Pancreas (tissue), 10 donors: ENCODE measurements around the gene CDX1. TPM values are rescaled to one million over a fixed set of nuclear protein-coding genes. Genes with fewer than 3 reads are reported as not detected.

Experiments
- ATAC-seq, 4 donors: fragments of 200-7000 bp; cut with Tn5 transposase; one replicate each; pipeline versions ENCODE4 v1.8.0 to v1.9.1; 2020; ENCODE audit warnings: mild to moderate bottlenecking in 4 of 4, moderate library complexity in 4 of 4
- DNase-seq, 6 donors: peaks; one replicate each; pipeline ENCODE4 v3.0.0-alpha.2; 2020
- FAIRE-seq: peaks from 2 replicates; lab custom pipeline; 2012; peaks lifted over from hg19 to GRCh38; lab: Jason Lieb, UNC
- H3K27ac ChIP-seq, 4 donors: fragments of 200-600 bp; sonication (generic); 1 replicate in 3 of 4; 2 replicates in 1 of 4; pipeline versions ENCODE4 v1.5.0 to v1.8.0; 2020
- H3K27me3 ChIP-seq, 4 donors: fragments of 200-600 bp; one replicate each; pipeline ENCODE4 v1.8.0; 2021
- H3K36me3 ChIP-seq, 3 donors: fragments of 200-600 bp; sonication (generic) in 1 of 3; one replicate each; pipeline versions ENCODE4 v1.5.0 to v1.8.0; 2020 to 2021
- H3K4me1 ChIP-seq, 3 donors: fragments of 200-600 bp; one replicate each; pipeline ENCODE4 v1.8.0; 2021
- H3K4me3 ChIP-seq, 4 donors: fragments of 200-600 bp; sonication (generic) in 2 of 4; one replicate each; pipeline versions ENCODE4 v1.5.0 to v1.8.0; 2020 to 2021
- H3K9me3 ChIP-seq, 4 donors: fragments of 200-600 bp; one replicate each; pipeline ENCODE4 v1.8.0; 2021
- whole genome bisulfite sequencing, 2 donors: extraction: QIAGEN DNeasy Blood & Tissue Kit; methylation state at CpG; one replicate each; pipeline ENCODE4 v1.1.7; 2013; 5-methylcytosine and 5-hydroxymethylcytosine counted together
- intact Hi-C, 3 donors: fragments of 100-400 bp; cut with DNase I; formaldehyde crosslinking; loops; one replicate each; pipeline versions ENCODE4 v1.11.1 to v1.14.2; 2022
- polyA plus RNA-seq, 2 donors: library from polyadenylated mRNA; stranded (reverse); fragments of 200-250 nt; gene quantifications; one replicate each; pipeline ENCODE4 v1.2.3, GENCODE V29; 2013
- total RNA-seq, 6 donors: library from RNA; stranded (reverse); fragmentation: NEBNext Ultra II Directional in 4 of 6; extraction: Animal tissue kit (Norgen Biotek cat#: 25700) in 4 of 6; gene quantifications; one replicate each; pipeline versions ENCODE4 v1.2.1 to v1.2.4, GENCODE V29; 2021 to 2023
- TF ChIP-seq, protein P1 (sequence below), 4 donors: fragments of 200-600 bp; sonication (generic) in 3 of 4; IDR thresholded peaks; one replicate each; pipeline versions ENCODE4 v1.5.0 to v1.8.0; 2021; ENCODE audit warnings: antibody characterized with exemption in 4 of 4
- donor health status: healthy with polysubstance abuse.
- donor health status: DM: no; HTN: no; CAD: no; lungs with moderate emphysema.
- donor health status: DM: no; HTN: no; CAD: no.
- donor health status: control.
- donor health status: control.
- donor health status: Bipolar disorder and iron deficiency.
- donor health status: DM: yes; HTN: yes; CAD: no.
- donor health status: DM: no; HTN: no; CAD: no.
- donor health status: DM: no; HTN: no; CAD: no.
- donor health status: DM: yes; HTN: yes; CAD: no.

The CDX1 gene
- total RNA-seq (under 1 TPM in 2 of 6 donors, not detected in 4; 0.13 to 0.16 TPM), polyA plus RNA-seq (under 1 TPM in 1 of 2 donors, not detected in 1; 0.19 TPM)

DNA sequence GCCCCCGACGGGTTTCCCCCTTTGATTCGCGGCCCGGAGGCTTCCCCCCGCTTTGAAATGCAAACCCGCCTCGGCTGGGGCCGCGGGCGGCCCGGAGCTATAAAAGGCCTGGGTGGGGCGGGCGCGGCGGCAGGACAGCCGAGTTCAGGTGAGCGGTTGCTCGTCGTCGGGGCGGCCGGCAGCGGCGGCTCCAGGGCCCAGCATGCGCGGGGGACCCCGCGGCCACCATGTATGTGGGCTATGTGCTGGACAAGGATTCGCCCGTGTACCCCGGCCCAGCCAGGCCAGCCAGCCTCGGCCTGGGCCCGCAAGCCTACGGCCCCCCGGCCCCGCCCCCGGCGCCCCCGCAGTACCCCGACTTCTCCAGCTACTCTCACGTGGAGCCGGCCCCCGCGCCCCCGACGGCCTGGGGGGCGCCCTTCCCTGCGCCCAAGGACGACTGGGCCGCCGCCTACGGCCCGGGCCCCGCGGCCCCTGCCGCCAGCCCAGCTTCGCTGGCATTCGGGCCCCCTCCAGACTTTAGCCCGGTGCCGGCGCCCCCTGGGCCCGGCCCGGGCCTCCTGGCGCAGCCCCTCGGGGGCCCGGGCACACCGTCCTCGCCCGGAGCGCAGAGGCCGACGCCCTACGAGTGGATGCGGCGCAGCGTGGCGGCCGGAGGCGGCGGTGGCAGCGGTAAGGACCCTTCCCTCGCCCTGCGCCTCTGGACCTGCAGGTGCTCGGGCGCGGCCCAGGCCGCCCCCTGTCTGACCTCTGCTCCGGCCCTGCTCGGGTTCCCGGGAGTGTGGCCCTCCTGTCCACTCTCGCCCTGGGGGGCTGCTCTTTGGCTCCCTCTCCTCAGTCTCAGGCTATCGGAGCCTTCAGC, at the start of gene CDX1:
CDX1 (plus strand) TSS at position 129 of the 862 bp plus-strand sequence; CDS start at position 228, 99 bp downstream.
- ATAC-seq: no peak
- TF ChIP-seq, protein P1, sequence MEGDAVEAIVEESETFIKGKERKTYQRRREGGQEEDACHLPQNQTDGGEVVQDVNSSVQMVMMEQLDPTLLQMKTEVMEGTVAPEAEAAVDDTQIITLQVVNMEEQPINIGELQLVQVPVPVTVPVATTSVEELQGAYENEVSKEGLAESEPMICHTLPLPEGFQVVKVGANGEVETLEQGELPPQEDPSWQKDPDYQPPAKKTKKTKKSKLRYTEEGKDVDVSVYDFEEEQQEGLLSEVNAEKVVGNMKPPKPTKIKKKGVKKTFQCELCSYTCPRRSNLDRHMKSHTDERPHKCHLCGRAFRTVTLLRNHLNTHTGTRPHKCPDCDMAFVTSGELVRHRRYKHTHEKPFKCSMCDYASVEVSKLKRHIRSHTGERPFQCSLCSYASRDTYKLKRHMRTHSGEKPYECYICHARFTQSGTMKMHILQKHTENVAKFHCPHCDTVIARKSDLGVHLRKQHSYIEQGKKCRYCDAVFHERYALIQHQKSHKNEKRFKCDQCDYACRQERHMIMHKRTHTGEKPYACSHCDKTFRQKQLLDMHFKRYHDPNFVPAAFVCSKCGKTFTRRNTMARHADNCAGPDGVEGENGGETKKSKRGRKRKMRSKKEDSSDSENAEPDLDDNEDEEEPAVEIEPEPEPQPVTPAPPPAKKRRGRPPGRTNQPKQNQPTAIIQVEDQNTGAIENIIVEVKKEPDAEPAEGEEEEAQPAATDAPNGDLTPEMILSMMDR (IDR thresholded peaks at IDR 0.05): no peak
- 37 to 41% methylated on average over 54 to 93 of the region's 93 CpGs for WGBS, 2 donors
- DNase-seq: no peak
- Histone ChIP-seq H3K36me3 (no peaks in the 10 kb centered on the region), H3K4me1 (no peaks in the 10 kb centered on the region), H3K4me3 (no peak within 1 kb of the TSS), H3K27me3 (peaks cover 0 to 4% (median 0%) of the 10 kb centered on the region in 4 donors), H3K9me3 (no peaks in the 10 kb centered on the region), H3K27ac (no peak within 1 kb of the TSS)
- FAIRE-seq: no peak
- intact Hi-C loops: loop anchor here in 1 of 3 donors (10.0 kb wide), 1 partner anchor 268 kb away; no protein-coding TSS in a partner anchor

DNA sequence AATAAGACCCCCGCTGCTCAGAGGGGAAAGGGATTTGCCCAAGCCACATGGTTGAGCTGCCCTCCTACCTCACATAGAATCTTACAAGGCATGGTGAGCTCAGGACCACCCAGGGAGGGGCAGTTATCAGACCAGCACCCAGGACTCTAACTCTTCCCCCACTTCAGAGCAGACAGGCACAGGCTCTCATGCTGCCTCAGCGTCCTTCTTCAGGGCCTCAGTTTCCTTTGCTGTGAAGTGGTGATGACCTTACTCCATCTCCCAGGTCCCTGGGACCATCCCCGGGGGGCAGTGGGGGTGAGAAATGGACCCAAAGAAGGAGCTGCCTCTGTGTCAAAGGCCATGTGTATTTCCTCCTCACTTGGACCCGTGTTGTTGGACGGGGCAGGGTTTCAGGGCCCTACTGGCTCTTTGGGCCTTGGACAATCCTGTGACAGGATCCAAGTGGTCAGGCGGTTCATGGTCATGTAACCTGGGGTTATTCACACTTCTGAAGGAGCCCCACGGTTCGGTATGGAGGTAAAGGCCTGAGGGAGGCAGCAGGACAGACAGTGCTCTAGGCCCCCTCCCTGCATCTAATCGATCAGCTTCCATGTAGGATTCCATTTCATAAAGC, 48.5 kb upstream of the CDX1 start:
- no peaks in the 10 kb centered on the region for H3K36me3 ChIP-seq
- intact Hi-C loops: no loop called here
- H3K27ac ChIP-seq: no peak overlapping the region
- no peaks in the 10 kb centered on the region for H3K27me3 ChIP-seq
- no peak for ATAC-seq
- FAIRE-seq: no peak
- 72 to 80% methylated on average over 9 of the region's 9 CpGs for WGBS, 2 donors
- DNase-seq: no peak
- no peak overlapping the region for H3K4me3 ChIP-seq
- no peaks in the 10 kb centered on the region for H3K9me3 ChIP-seq
- TF ChIP-seq, protein P1 (IDR thresholded peaks at IDR 0.05): no peak
- H3K4me1 ChIP-seq: no peaks in the 10 kb centered on the region

DNA sequence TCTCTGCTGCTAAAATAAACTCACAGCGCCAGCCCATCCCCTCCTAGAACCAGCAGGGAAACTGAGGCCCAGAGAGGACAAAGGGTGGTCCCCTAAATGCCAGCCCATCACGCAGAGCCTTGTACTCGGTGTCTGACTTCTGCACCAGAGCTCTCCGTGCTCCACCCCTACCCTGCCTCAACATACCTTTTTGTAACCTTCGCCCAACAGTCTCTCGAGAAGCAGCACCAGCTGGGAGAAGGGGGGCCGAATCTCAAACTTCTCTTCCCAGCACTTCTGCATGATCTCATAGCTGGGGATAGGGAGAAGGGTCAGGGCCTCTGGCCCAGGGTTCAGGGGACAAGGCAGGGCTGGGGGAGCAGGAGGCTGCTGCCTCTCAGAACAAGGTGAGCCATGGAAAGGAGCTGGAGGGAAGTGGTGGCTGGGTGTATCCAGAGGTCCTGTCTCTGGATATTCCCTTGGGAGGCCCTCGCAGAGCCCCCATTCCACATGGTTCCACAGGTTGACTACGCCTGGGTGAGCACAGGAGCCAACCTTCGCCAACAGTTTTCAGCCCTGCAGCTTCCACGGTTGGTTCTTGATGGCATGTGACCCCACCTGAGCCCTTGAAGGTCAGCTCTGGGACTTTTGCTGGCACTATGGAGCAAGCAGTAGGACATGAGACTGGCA, 47.9 kb upstream of the CDX1 start:
- Histone ChIP-seq H3K4me3 (no peak overlapping the region), H3K27ac (no peak overlapping the region), H3K27me3 (no peaks in the 10 kb centered on the region), H3K4me1 (no peaks in the 10 kb centered on the region), H3K36me3 (no peaks in the 10 kb centered on the region), H3K9me3 (no peaks in the 10 kb centered on the region)
- TF ChIP-seq, protein P1 (IDR thresholded peaks at IDR 0.05): no peak
- intact Hi-C loops: no loop called here
- DNase-seq (no peak), FAIRE-seq (no peak), ATAC-seq (no peak)
- WGBS, 2 donors: 80 to 86% methylated on average over 11 of the region's 11 CpGs

DNA sequence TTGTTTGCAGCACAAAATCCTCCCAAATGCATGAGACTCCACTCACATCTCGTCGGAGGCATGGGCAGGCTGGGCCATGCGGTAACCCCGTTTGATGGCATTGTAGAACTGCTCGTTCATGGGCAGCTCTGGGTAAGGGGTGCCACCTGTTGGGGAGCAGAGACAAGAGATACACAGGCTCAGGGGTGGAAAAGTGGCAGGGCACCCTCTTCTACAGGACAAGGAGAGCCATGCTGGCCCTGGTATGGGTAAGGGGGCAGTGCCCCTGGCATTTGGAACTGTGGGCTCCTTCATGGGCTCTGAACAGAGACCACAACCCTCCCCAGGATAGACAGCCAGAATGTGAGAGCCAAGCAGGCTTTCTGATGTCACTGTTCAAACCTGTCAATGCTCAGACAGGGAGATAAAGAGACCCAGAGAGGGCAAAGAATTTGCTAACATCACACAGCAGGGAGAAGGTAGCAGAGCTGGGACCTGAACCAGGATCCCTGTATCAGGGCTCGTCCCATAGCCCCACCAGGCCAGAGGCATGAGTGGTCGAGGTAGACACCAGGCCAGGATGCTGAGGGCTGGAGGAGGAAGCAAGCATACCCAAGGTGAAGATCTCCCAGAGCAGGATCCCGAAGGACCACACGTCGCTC, 47.0 kb upstream of the CDX1 start:
- DNase-seq: peak in 1 of 6 donors; percentile 25
- FAIRE-seq: no peak

More for the DNA sequence above, 47.0 kb upstream of the CDX1 start:
- Histone ChIP-seq H3K9me3 (no peaks in the 10 kb centered on the region), H3K4me1 (no peaks in the 10 kb centered on the region), H3K27ac (no peak overlapping the region), H3K36me3 (no peaks in the 10 kb centered on the region), H3K27me3 (no peaks in the 10 kb centered on the region), H3K4me3 (no peak overlapping the region)
- intact Hi-C loops: loop anchor here in 1 of 3 donors (10.0 kb wide), 1 partner anchor 225 kb away; no protein-coding TSS in a partner anchor
- 77 to 86% methylated on average over 10 of the region's 10 CpGs for WGBS, 2 donors
- peak in 1 of 4 donors; percentile 50 for ATAC-seq
- TF ChIP-seq, protein P1 (IDR thresholded peaks at IDR 0.05): no peak
